Muscle layer of duodenum (tissue), 2 donors: ENCODE results near the gene MUC2.

ENCODE experiments used
- H3K27ac ChIP-seq: one replicate; pipeline ENCODE4 v1.7.0; 2013; ENCODE audit warnings: mild to moderate bottlenecking, low read length
- H3K27me3 ChIP-seq: one replicate; pipeline ENCODE4 v1.7.0; 2013; ENCODE audit warnings: low read depth, mild to moderate bottlenecking, control low read depth, low read length
- H3K36me3 ChIP-seq, 2 donors: one replicate each; pipeline ENCODE4 v1.7.0; 2013; ENCODE audit warnings: low read length in 2 of 2, control low read depth in 1 of 2, mild to moderate bottlenecking in 1 of 2; ENCODE audit not compliant: insufficient read depth in 2 of 2, control insufficient read depth in 1 of 2
- H3K4me1 ChIP-seq, 2 donors: one replicate each; pipeline ENCODE4 v1.7.0; 2013; ENCODE audit warnings: low read length in 2 of 2, mild to moderate bottlenecking in 2 of 2, control low read depth in 1 of 2, moderate library complexity in 1 of 2; ENCODE audit not compliant: insufficient read depth in 2 of 2, control insufficient read depth in 1 of 2
- H3K4me3 ChIP-seq, 2 donors: one replicate each; pipeline ENCODE4 v1.7.0; 2013; ENCODE audit warnings: low read length in 2 of 2, low read depth in 1 of 2, mild to moderate bottlenecking in 1 of 2
- H3K9me3 ChIP-seq, 2 donors: one replicate each; pipeline ENCODE4 v1.7.0; 2013; ENCODE audit warnings: low read length in 2 of 2, control low read depth in 1 of 2, mild to moderate bottlenecking in 1 of 2; ENCODE audit not compliant: control insufficient read depth in 1 of 2
- donor health status: healthy.

The MUC2 gene

GRCh38 chr11:1100417-1101245 lies 26.0 kb downstream of the MUC2 start:
- Histone ChIP-seq H3K27ac (no peak overlapping the region), H3K9me3 (no peaks in the 10 kb centered on the region), H3K4me3 (no peak overlapping the region), H3K36me3 (no peaks in the 10 kb centered on the region), H3K4me1 (no peaks in the 10 kb centered on the region), H3K27me3 (no peaks in the 10 kb centered on the region)

GRCh38 chr11:1101318-1102089 lies 26.8 kb downstream of the MUC2 start:
- Histone ChIP-seq H3K4me3 (no peak overlapping the region), H3K9me3 (no peaks in the 10 kb centered on the region), H3K27me3 (no peaks in the 10 kb centered on the region), H3K36me3 (no peaks in the 10 kb centered on the region), H3K4me1 (no peaks in the 10 kb centered on the region), H3K27ac (no peak overlapping the region)

- no peaks in the 10 kb centered on the region for H3K9me3 ChIP-seq
- H3K4me1 ChIP-seq, result no peaks in the 10 kb centered on the region
- no peaks in the 10 kb centered on the region for H3K36me3 ChIP-seq
- H3K4me3 ChIP-seq, result no peak overlapping the region
- H3K27me3 ChIP-seq, result no peaks in the 10 kb centered on the region
- H3K27ac ChIP-seq, result no peak overlapping the region
These were observed 27.7 kb downstream of the MUC2 start for GRCh38 chr11:1102221-1102971.

GRCh38 chr11:1102996-1103395 lies 28.3 kb downstream of the MUC2 start:
- no peaks in the 10 kb centered on the region for H3K9me3 ChIP-seq
- no peaks in the 10 kb centered on the region for H3K36me3 ChIP-seq
- no peaks in the 10 kb centered on the region for H3K27me3 ChIP-seq
- H3K4me1 ChIP-seq, result no peaks in the 10 kb centered on the region
- no peak overlapping the region for H3K4me3 ChIP-seq
- H3K27ac ChIP-seq, result no peak overlapping the region

- H3K4me1 ChIP-seq, result no peaks in the 10 kb centered on the region
- H3K27ac ChIP-seq, result no peak overlapping the region
- no peaks in the 10 kb centered on the region for H3K9me3 ChIP-seq
- no peaks in the 10 kb centered on the region for H3K36me3 ChIP-seq
- no peaks in the 10 kb centered on the region for H3K27me3 ChIP-seq
- no peak overlapping the region for H3K4me3 ChIP-seq
These were observed 29.0 kb downstream of the MUC2 start for GRCh38 chr11:1103401-1104360.

GRCh38 chr11:1104411-1105182 lies 29.9 kb downstream of the MUC2 start:
- Histone ChIP-seq H3K36me3 (no peaks in the 10 kb centered on the region), H3K4me1 (no peaks in the 10 kb centered on the region), H3K9me3 (no peaks in the 10 kb centered on the region), H3K4me3 (no peak overlapping the region), H3K27ac (no peak overlapping the region), H3K27me3 (no peaks in the 10 kb centered on the region)

- Histone ChIP-seq H3K9me3 (no peaks in the 10 kb centered on the region), H3K4me3 (no peak overlapping the region), H3K4me1 (no peaks in the 10 kb centered on the region), H3K27ac (no peak overlapping the region), H3K36me3 (no peaks in the 10 kb centered on the region), H3K27me3 (no peaks in the 10 kb centered on the region)
These were observed 30.5 kb downstream of the MUC2 start for GRCh38 chr11:1105183-1105565.

GRCh38 chr11:1106387-1106786 lies 31.7 kb downstream of the MUC2 start:
- no peaks in the 10 kb centered on the region for H3K27me3 ChIP-seq
- H3K36me3 ChIP-seq, result no peaks in the 10 kb centered on the region
- no peaks in the 10 kb centered on the region for H3K9me3 ChIP-seq
- no peak overlapping the region for H3K4me3 ChIP-seq
- H3K27ac ChIP-seq, result no peak overlapping the region
- H3K4me1 ChIP-seq, result no peaks in the 10 kb centered on the region

- H3K4me1 ChIP-seq, result no peaks in the 10 kb centered on the region
- no peaks in the 10 kb centered on the region for H3K27me3 ChIP-seq
- no peak overlapping the region for H3K4me3 ChIP-seq
- no peaks in the 10 kb centered on the region for H3K9me3 ChIP-seq
- H3K27ac ChIP-seq, result no peak overlapping the region
- H3K36me3 ChIP-seq, result no peaks in the 10 kb centered on the region
These were observed 32.9 kb downstream of the MUC2 start for GRCh38 chr11:1107316-1108245.
